GM15510 (cell line): ENCODE data around the gene MAPKAPK2.

Experiments
- POLR2A ChIP-seq: IDR thresholded peaks from 3 replicates; pipeline ENCODE4 v1.6.1; 2011; ENCODE audit warnings: borderline replicate concordance; ENCODE audit not compliant: insufficient read length; ENCODE audit errors: extremely low read depth

MAPKAPK2 gene

GRCh38 chr1:206668874-206669410, 15.8 kb upstream of the MAPKAPK2 start:
- TF ChIP-seq POLR2A = no peak

DNA sequence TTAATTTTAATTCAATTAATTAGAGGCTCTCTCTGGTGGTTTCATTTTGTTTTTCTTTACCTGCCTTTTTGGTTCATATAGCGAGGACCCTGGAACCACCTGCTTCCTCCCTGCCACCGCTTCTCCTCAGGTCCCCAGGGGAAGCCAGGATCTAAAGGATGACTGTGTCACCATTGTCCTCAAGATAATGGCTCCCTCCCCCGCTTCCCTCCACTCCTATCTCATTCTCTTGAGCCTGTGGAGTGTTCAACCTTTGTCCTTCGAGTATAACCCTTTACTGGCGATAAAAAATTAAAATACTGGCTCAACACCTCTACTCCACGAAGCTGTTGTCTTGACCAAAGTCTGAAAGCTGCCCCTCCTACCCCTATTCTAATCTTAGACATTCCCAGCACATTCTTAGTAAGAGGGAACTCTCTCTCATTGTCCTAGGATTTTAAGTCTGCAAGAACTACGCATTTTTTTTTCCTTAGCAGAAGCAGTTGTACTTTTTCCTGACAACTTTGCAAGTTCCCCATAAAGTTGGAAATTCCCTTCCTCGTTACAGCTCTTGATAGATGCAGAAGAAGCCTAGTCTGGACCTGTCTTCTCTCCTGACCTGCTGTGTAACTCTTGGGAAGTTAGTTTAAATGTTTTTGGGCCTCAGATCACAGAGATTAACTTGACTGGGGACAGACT, 12.6 kb upstream of the MAPKAPK2 start:
- no peak for TF ChIP-seq POLR2A

DNA sequence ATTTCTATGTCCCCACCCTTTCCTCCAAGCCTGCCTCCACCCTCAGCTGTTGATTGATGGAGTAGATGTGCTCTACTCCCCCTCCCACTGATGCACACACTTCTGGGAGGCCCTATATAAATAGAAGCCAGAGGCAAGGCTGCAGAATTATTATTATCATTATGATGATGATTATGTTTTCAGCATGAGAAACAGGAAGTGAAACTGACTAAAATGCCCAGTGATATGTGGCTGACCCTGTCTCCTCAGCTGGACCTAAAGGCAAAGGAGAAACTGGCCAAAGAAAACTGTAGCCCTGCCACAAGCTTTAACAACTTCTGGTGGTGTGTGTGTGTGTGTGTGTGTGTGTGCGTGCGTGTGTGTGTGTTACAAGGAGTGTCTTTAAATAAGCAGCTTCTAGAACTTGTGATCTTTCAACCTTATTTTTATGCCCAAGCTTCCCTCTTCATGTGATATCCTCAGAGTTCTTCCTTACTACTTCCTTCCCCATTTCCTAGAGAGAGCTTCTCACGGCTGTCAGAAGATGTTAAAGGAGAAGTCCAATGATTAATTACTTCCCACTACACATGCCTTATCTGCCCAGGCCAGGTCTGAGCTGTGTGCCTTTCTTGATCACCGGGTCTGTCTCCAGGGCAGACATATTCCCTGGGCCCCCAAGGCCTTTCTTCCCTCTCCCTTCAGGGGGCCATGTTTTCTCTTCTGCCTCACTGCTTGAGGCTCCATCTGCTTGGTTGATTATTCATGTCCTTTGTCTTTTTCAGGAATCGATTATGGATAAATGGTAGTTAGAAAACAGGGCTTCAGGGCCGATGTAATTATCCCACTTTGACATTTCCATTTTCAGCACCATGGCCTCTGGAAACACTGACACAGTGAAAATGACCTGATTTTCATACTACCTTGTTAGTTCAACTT, 11.6 kb upstream of the MAPKAPK2 start:
- TF ChIP-seq POLR2A = no peak

- no peak for TF ChIP-seq POLR2A
Measured at GRCh38 chr1:206674236-206674635, 10.5 kb upstream of the MAPKAPK2 start.

- no peak for TF ChIP-seq POLR2A
Measured at GRCh38 chr1:206674745-206675175, 9.9 kb upstream of the MAPKAPK2 start.

DNA sequence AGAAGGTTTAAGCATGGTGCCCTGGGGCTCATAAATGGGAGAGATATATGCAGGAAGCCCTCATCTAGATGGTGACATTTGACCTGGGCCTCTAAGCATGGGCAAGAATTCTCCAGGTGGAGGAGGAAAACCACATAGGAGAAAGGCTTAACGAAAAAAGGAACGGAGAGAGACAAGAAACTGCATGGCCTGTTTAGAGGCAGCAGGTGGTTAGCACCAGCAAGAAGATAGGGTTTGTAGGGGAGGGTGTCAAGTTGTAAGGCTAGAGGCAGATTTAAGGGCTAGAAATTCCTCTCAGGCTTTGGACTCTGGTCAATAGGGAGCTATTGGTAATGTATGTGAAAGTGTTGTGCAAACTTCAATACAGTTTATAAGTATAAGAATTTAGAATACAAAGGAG, 8.2 kb upstream of the MAPKAPK2 start:
- no peak for TF ChIP-seq POLR2A

- no peak for TF ChIP-seq POLR2A
Measured at GRCh38 chr1:206678490-206678889, 6.2 kb upstream of the MAPKAPK2 start.

DNA sequence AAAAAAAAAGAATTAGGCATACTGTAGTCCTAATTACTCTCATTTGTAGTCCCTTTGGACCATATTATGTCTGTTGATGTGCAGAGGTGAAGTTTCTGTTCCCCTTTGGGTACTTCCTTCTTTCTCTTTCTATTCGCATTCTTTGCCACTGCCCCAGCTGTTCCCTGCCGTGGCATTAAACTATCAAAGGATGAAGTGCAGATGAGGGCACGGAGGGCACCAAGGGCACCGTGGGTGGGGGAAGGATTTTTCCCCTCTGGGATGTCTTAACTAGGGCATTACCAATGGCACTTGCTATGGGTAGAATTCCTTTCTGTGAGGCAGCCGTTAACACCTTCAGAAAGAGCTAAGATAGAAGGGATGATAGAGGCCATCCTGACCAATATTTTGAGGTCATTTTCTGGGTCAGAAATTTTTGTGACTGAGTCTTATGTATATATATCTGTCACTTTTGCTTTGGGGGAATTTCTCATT, 4.9 kb upstream of the MAPKAPK2 start:
- no peak for TF ChIP-seq POLR2A

DNA sequence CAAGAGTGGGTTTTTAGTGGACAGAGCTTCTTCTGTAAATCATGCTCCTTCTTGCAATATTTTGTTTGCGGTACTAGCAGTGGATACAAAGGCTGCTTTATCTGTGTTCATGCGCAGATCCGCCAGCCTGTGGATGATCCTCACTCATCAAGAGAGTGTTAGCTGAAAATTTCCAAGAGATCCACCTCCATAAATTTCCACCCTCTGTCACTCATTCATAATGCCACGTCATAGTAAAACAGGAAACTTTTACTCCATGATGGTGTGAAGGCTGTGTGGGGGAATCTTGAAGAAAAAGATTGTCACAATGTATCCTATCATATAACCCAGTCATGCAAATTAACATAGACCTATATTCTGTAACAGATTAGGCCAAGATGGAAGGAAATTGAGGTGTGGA, 4.4 kb upstream of the MAPKAPK2 start:
- no peak for TF ChIP-seq POLR2A

DNA sequence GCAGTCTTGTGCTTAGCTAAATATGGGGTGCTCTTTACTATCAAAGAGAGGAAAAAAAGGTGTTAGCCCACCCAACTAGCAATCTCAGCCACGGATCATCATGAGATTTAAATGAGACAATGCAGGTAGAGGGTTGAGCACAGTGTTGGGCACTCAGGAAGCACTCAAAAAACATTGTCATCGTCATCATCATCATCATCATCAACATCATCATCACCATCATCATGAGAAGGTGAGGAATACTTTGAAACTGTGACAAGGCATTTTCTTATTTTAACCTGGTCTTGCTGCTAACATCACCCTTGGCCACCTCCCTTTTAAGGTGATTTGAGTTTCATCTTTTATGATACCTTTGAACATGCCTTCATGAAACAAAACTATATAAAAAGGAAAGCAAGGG, 3.3 kb upstream of the MAPKAPK2 start:
- TF ChIP-seq POLR2A = no peak

DNA sequence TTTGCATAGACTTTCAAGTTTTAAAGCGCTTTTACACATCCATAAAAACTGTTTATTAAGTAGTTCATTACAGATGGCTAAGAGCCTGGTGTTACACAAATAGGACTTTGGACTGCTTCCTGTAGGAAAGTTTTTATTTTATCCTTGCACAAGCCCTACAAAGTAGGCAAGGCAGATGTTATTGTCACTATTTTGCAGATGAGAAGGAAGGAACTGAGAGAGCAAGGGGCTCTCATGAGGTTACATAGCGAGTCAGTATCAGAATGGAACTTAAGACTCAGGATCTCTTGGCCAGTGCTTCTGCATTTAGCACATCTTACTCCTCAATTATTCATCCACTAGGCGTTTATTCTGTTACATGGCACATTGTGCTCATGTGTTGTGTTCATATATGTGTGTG, 2.6 kb upstream of the MAPKAPK2 start:
- no peak for TF ChIP-seq POLR2A

- no peak for TF ChIP-seq POLR2A
Measured at GRCh38 chr1:206683313-206683712, 1.4 kb upstream of the MAPKAPK2 start.

- no peak for TF ChIP-seq POLR2A
Measured at GRCh38 chr1:206684003-206684402, 702 bp upstream of the MAPKAPK2 start.

GRCh38 chr1:206685334-206685768, 646 bp downstream of the MAPKAPK2 start:
- no peak for TF ChIP-seq POLR2A

- no peak for TF ChIP-seq POLR2A
Measured at GRCh38 chr1:206685769-206686477, 1.2 kb downstream of the MAPKAPK2 start.
